Body of pancreas (tissue), 4 donors: Measurements from ENCODE around the gene CDC45. TPM values are rescaled to one million over a fixed set of nuclear protein-coding genes. Genes with fewer than 3 reads are reported as not detected.

Experiments used
- ATAC-seq: fragments of 150-250 bp; one replicate; pipeline ENCODE4 v1.9.1; 2016
- DNase-seq, 4 donors: peaks; one replicate each; pipeline ENCODE4 v3.0.0-alpha.2; 2019
- H3K27ac ChIP-seq, 4 donors: fragments of 200-600 bp; sonication (generic); 1 replicate in 3 of 4; 2 replicates in 1 of 4; pipeline versions ENCODE4 v1.5.1 to v1.6.1; 2016 to 2019; ENCODE audit warnings: mild to moderate bottlenecking in 1 of 4, mixed read lengths in 1 of 4, moderate library complexity in 1 of 4
- H3K27me3 ChIP-seq, 2 donors: fragments of 200-600 bp; sonication (generic); one replicate each; pipeline ENCODE4 v1.6.0; 2016; ENCODE audit warnings: mild to moderate bottlenecking in 1 of 2
- H3K36me3 ChIP-seq, 2 donors: fragments of 200-600 bp; sonication (generic); replicated peaks in 1 of 2; 2 replicates each; pipeline ENCODE4 v1.5.1; 2016; ENCODE audit warnings: low read depth in 2 of 2; ENCODE audit not compliant: insufficient read depth in 1 of 2
- H3K4me1 ChIP-seq: fragments of 200-600 bp; sonication (generic); one replicate; pipeline ENCODE4 v1.6.0; 2016
- H3K4me3 ChIP-seq, 2 donors: fragments of 200-600 bp; sonication (generic); 1 replicate in 1 of 2; 2 replicates in 1 of 2; pipeline ENCODE4 v1.5.1; 2016 to 2019
- H3K9me3 ChIP-seq, 3 donors: fragments of 200-600 bp; sonication (generic); 1 replicate in 2 of 3; 2 replicates in 1 of 3; pipeline ENCODE4 v1.5.1; 2016
- POLR2A ChIP-seq, 3 donors: fragments of 450-650 bp; IDR thresholded peaks; one replicate each; pipeline ENCODE4 v1.6.1; 2016; ENCODE audit warnings: antibody characterized with exemption in 3 of 3, mild to moderate bottlenecking in 2 of 3
- WGBS, 2 donors: methylation state at CpG; one replicate each; pipeline ENCODE4 v1.1.5; 2017; 5-methylcytosine and 5-hydroxymethylcytosine counted together
- intact Hi-C: fragments of 100-400 bp; cut with DNase I; formaldehyde crosslinking; loops from one replicate; pipeline ENCODE4 v1.15.1; 2023
- total RNA-seq, 2 donors: library from RNA; depleted of rRNA; stranded (reverse); fragments of >200 nt; gene quantifications; one replicate each; pipeline ENCODE4 v1.1.0, GENCODE V29; 2016
- TF ChIP-seq, protein P1 (sequence below), 7 experiments: fragments of 450-650 bp in 4 of 7; fragments of 200-600 bp in 3 of 7; sonication (generic) in 3 of 7; IDR thresholded peaks; one replicate each; pipeline ENCODE4 v1.5.1; 2016 to 2019; ENCODE audit warnings: antibody characterized with exemption in 7 of 7

The CDC45 gene
- total RNA-seq, 2 donors from 2014 or later: not detected

DNA sequence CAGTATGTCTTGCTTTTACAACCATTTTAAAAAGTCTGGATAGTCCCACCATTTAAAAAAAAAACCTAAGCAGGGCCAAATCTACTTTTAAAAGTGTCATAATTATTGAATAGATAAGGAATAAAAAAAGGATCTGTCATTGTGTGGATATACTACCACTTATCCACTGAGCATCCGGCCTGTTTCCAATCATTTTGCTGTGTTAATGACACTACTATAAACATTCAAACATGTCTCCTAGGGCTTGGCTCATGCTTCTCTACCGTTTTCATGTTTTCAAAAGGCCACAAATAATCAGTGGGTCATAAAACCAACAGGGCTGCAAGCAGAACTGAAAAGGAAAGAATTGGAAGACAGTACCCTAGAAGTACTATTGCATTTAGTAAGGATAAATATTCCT is 19.7 kb upstream of the CDC45 start:
- Histone ChIP-seq H3K4me1 (no peaks in the 10 kb centered on the region), H3K36me3 (peaks cover 0 to 21% of the 10 kb centered on the region in 2 donors), H3K9me3 (no peaks in the 10 kb centered on the region), H3K4me3 (no peak overlapping the region), H3K27me3 (no peaks in the 10 kb centered on the region), H3K27ac (no peak overlapping the region)
- 77 to 82% methylated on average over 2 of the region's 2 CpGs for WGBS, 2 donors
- DNase-seq (no peak), ATAC-seq (no peak)
- intact Hi-C loops: no loop called here
- TF ChIP-seq, protein P1, sequence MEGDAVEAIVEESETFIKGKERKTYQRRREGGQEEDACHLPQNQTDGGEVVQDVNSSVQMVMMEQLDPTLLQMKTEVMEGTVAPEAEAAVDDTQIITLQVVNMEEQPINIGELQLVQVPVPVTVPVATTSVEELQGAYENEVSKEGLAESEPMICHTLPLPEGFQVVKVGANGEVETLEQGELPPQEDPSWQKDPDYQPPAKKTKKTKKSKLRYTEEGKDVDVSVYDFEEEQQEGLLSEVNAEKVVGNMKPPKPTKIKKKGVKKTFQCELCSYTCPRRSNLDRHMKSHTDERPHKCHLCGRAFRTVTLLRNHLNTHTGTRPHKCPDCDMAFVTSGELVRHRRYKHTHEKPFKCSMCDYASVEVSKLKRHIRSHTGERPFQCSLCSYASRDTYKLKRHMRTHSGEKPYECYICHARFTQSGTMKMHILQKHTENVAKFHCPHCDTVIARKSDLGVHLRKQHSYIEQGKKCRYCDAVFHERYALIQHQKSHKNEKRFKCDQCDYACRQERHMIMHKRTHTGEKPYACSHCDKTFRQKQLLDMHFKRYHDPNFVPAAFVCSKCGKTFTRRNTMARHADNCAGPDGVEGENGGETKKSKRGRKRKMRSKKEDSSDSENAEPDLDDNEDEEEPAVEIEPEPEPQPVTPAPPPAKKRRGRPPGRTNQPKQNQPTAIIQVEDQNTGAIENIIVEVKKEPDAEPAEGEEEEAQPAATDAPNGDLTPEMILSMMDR (IDR thresholded peaks at IDR 0.05): no peak
- no peak for TF ChIP-seq POLR2A (IDR thresholded peaks at IDR 0.05)

DNA sequence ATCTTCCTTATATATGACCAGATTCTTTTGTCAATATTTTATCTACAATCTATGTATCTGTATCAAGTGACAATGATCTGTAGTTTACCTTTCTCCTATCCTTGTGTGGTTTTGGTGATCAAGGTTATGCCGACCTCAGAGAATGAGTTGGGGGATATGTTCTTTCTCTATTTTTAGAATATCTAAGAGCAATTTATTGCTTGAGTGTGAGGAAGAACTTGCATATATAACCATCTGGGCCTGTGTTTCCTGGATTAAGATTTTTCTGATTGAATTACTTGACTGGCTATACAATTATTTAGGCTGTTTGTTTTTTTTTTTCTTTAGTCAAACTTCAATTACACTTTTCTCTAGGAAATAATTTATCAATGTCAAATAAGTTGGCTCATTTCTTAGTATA is 18.2 kb upstream of the CDC45 start:
- Histone ChIP-seq H3K36me3 (peaks cover 0 to 15% of the 10 kb centered on the region in 2 donors), H3K4me3 (no peak overlapping the region), H3K27ac (no peak overlapping the region), H3K27me3 (no peaks in the 10 kb centered on the region), H3K4me1 (no peaks in the 10 kb centered on the region), H3K9me3 (no peaks in the 10 kb centered on the region)
- DNase-seq (no peak), ATAC-seq (no peak)
- intact Hi-C loops: no loop called here
- TF ChIP-seq, protein P1 (IDR thresholded peaks at IDR 0.05): no peak
- WGBS, 2 donors: 86 to 96% methylated on average over 1 of the region's 1 CpG

DNA sequence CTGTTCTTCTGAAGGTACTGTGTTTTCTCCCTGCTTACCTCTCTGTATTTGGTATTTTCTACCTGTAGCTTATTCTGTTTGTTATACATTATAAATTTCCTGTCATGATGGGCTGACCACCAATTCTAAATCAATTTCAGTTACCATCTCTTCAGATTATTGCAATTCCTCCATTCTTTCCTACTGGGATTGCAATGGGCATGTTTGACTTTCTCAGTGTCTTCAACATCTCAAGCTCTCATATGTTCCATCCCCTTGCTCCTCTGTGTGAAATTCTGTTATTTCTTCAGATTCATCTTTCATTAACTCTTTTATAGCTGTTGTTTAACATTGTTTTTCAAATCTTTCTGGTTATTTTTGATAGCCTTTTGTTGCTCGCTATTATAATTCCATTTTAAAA is 16.7 kb upstream of the CDC45 start:
- no peaks in the 10 kb centered on the region for H3K27me3 ChIP-seq
- H3K36me3 ChIP-seq: peaks cover 0 to 20% of the 10 kb centered on the region in 2 donors
- H3K4me1 ChIP-seq: no peaks in the 10 kb centered on the region
- intact Hi-C loops: no loop called here
- no peak overlapping the region for H3K4me3 ChIP-seq
- no peak overlapping the region for H3K27ac ChIP-seq
- 97 to 100% methylated on average over 1 of the region's 1 CpG for WGBS, 2 donors
- TF ChIP-seq, protein P1 (IDR thresholded peaks at IDR 0.05): no peak
- TF ChIP-seq POLR2A (IDR thresholded peaks at IDR 0.05): no peak
- ATAC-seq: no peak
- DNase-seq: no peak
- H3K9me3 ChIP-seq: no peaks in the 10 kb centered on the region

DNA sequence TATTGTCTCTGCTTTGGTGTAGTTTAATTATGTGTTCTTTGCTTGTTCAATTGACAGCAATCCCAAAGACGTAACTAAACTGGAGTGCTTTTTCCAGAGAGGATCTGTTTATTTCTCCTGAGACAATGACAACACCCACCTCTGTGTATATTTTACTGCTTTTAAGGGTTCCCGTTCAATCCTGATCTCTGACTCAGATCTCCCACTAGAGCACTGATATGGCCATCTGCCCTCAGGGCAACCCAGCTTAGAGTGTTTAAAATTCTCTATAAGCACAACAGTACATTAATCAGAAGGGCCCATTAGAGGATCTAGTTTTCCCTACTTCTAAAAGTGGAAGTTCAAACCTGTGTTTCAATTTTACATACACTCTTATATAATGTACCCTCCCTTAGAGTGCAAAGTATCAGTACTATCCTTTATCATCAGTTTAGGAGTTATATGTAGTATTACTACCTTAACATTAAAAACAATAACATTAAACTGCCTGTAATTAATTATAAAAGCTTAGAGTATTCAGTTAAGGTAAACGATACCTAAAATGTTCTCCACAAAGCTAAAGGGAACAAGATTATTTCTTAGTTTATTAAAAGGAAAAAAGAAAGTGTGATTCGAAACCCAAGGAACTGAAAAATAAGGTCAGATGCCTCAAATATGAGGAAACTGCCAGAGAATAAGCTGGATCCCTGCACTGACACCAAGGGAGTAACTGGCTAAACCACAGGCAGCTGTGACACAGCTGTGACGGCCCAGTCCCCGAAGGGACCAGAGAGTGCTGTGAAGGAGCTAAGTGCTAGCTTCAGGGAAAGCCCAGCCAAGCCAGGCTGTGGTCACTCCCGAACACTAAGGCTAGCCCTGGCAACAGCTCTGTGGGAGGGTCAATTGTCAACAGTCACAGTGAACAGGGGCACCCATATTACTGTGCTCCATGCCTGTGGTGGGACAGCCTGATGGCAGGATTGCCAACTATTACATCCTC is 15.9 kb upstream of the CDC45 start:
- H3K9me3 ChIP-seq: no peaks in the 10 kb centered on the region
- no peak for ATAC-seq
- 73% methylated on average over 6 to 7 of the region's 7 CpGs for WGBS, 2 donors
- TF ChIP-seq POLR2A (IDR thresholded peaks at IDR 0.05): no peak
- TF ChIP-seq, protein P1 (IDR thresholded peaks at IDR 0.05): no peak
- no peaks in the 10 kb centered on the region for H3K27me3 ChIP-seq
- intact Hi-C loops: no loop called here
- peak in 2 of 4 donors; percentile 18 to 21 for DNase-seq
- no peaks in the 10 kb centered on the region for H3K4me1 ChIP-seq
- no peak overlapping the region for H3K4me3 ChIP-seq
- peaks cover 0 to 24% of the 10 kb centered on the region in 2 donors for H3K36me3 ChIP-seq
- no peak overlapping the region for H3K27ac ChIP-seq
